ENCODE measurements around the gene FAM237A.

FAM237A gene

DNA sequence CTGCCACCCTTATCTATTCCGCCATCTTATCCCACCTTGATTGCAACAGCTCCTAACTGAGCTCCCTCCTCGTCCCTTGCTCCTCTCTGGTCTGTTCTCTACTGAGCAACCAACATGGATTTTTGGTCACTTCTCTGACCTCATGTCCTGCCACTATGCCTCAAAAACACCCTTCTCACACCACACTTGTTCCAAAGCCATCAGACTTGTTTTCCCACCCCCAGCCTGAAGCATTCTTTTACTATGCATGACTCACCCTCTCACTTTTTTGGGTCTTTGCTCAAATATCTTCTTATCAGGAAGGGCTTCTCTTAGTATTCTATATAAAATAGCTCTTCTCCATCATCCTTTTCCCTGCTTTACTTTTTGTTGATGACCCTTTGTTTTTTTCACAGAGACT, 2.7 kb upstream of the FAM237A start:
- no peak for DNase-seq (ENCODE audit: low read depth)
- no peak overlapping the region for H3K4me3 ChIP-seq (ENCODE audit: low read length)
- TF ChIP-seq, protein P1, sequence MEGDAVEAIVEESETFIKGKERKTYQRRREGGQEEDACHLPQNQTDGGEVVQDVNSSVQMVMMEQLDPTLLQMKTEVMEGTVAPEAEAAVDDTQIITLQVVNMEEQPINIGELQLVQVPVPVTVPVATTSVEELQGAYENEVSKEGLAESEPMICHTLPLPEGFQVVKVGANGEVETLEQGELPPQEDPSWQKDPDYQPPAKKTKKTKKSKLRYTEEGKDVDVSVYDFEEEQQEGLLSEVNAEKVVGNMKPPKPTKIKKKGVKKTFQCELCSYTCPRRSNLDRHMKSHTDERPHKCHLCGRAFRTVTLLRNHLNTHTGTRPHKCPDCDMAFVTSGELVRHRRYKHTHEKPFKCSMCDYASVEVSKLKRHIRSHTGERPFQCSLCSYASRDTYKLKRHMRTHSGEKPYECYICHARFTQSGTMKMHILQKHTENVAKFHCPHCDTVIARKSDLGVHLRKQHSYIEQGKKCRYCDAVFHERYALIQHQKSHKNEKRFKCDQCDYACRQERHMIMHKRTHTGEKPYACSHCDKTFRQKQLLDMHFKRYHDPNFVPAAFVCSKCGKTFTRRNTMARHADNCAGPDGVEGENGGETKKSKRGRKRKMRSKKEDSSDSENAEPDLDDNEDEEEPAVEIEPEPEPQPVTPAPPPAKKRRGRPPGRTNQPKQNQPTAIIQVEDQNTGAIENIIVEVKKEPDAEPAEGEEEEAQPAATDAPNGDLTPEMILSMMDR (conservative IDR thresholded peaks at IDR 0.05; ENCODE audit: low read depth, low read length): no peak

DNA sequence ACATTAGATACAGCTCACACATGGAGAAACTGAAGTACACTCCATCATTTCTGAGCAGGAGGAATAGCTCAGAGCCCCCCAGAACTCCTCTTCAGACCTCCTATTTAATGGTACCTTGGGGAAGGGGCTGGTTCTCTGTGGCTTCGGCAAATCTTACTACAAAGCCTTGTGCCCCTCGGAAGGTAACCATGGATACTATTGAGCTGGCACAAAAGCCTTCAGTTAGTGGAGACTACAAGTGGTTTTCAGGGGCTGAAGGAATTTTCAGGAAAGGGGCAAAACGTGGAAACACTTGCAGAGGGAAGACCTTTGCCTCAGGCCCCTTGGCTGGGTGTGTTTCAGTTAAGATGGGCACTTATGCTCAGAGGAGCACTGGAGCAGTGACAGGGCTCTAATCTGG, 1.1 kb upstream of the FAM237A start:
- TF ChIP-seq, protein P1 (conservative IDR thresholded peaks at IDR 0.05; ENCODE audit: low read depth, low read length): no peak
- no peak overlapping the region for H3K4me3 ChIP-seq (ENCODE audit: low read length)
- no peak for DNase-seq (ENCODE audit: low read depth)

DNA sequence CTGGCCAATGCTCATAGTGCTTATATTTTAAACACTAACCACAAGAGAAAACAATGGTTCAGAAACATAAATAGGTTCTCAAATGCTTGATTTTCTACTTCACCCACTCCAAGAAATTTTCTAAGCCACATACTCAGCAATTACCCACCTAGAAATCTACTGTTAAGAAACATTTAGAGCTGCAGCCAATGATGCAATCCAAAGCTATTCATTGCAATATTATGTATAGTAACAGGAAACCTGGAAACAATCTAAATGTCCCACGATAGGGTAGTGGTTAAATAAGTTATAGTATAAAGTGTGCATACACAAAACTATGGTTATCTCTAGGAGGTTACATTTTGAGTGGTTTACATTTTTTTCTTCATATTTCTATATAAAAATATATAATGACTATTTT, 5.7 kb downstream of the FAM237A start:
- DNase-seq (ENCODE audit: low read depth): no peak
- no peak overlapping the region for H3K4me3 ChIP-seq (ENCODE audit: low read length)
- TF ChIP-seq, protein P1 (conservative IDR thresholded peaks at IDR 0.05; ENCODE audit: low read depth, low read length): no peak

DNA sequence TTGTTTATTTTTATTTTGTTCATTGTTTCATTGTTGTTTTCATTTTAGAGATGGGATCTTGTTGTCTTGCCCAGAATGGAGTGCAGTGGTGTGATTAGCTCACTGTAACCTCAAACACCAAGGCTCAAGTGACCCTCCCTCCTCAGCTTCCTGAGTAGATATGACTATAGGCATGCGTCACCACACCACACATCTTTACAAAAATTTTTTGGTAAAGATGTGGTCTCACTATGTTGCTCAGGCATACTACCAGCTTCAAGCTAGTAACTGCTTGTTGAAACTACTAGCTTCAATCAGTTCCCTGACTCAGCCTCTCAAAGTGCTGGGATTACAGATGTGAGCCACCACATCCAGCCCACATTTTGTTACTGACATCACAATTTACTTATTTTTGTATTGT, 14.8 kb downstream of the FAM237A start:
- no peak for DNase-seq (ENCODE audit: low read depth)
- H3K4me3 ChIP-seq (ENCODE audit: low read length): no peak overlapping the region
- TF ChIP-seq, protein P1 (conservative IDR thresholded peaks at IDR 0.05; ENCODE audit: low read depth, low read length): no peak

DNA sequence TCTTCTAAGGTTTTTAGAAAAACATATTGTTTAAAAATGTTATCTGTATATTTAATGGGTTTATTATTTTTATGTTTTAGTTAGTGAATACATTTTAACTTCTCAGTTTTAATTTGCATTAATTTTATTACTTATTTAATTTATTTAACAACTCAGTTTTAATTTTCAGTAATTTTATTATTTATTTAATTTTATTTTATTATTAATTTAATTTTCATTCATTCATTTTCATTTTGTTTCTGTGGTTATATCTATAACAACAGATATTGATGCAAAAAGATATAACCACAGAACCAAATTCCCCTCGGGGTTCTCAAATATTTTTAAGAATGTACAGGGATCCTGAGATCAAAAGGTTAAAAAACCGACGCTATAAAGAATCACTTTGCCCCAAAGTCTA, 23.0 kb downstream of the FAM237A start:
- TF ChIP-seq, protein P1 (conservative IDR thresholded peaks at IDR 0.05; ENCODE audit: low read depth, low read length): no peak
- DNase-seq (ENCODE audit: low read depth): no peak
- no peak overlapping the region for H3K4me3 ChIP-seq (ENCODE audit: low read length)

DNA sequence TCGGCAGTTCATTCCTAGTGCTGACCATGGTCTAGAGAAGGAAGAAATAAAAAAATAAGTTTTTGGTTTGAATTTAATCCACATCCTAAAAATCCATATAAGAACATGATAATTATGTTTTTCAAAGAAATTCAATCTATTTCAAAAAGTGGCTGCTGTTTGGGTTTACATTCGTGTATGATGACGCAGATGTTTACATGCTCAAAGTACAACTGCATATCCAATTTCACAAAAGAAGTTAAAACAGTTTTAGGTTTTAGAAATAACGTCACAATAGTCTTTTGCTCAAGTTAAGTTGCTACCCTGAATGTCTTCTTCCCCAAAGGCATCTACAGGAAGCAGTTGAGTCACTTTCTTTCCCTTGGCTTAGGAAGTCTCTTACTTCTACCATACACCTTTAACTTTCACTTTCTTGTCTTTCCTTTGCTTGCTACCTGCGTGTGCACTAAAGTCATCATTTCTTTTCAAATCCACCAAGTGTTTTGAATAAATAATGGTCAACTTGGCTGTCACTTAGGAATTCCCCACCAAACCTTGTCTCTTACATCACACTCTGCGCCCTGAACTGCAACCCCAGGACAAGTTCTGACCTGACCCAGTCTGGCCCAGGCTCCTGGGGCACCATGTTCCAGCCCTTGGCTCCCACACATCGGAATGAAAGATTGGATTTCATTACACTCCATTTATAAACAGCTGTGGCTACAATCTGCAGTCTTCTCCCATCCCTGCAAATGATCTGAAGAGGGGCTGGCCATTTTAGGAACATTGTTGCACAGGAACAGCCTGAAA, 28.4 kb downstream of the FAM237A start:
- no peak overlapping the region for H3K4me3 ChIP-seq (ENCODE audit: low read length)
- DNase-seq (ENCODE audit: low read depth): no peak
- TF ChIP-seq, protein P1 (conservative IDR thresholded peaks at IDR 0.05; ENCODE audit: low read depth, low read length): no peak

DNA sequence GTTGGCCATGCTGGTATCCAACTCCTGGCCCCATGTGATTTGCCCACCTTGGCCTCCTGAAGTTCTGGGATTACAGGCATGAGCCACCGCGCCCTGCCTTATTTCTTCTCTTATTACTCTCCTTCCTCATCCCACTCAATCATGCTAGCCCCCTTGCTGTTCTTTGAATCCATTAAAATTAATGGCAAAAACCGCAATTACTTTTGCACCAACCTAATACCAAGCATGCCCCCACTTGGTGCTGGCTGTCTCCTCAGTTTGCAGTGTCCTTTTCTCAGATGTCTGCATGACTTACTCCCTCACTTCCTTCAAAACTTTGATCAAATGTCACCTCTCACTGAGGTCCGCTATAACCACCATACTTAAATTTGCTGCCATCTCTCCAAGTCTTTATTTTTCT, 41.3 kb downstream of the FAM237A start:
- H3K4me3 ChIP-seq (ENCODE audit: low read length): no peak overlapping the region
- TF ChIP-seq, protein P1 (conservative IDR thresholded peaks at IDR 0.05; ENCODE audit: low read depth, low read length): no peak
- no peak for DNase-seq (ENCODE audit: low read depth)
